Stimulated activated CD8-positive, alpha-beta memory T cell treated with anti-CD3 and anti-CD28 coated beads, Interleukin-4, amount 100 ng/mL, for 1 hour (primary cell): ENCODE results near the gene GTF2F2.

Source experiments
- DNase-seq, 2 donors: peaks; one replicate each; pipeline ENCODE4 v3.0.0-alpha.2; 2020; ENCODE audit warnings: low read depth in 2 of 2, low spot score in 1 of 2

GTF2F2 gene

DNA sequence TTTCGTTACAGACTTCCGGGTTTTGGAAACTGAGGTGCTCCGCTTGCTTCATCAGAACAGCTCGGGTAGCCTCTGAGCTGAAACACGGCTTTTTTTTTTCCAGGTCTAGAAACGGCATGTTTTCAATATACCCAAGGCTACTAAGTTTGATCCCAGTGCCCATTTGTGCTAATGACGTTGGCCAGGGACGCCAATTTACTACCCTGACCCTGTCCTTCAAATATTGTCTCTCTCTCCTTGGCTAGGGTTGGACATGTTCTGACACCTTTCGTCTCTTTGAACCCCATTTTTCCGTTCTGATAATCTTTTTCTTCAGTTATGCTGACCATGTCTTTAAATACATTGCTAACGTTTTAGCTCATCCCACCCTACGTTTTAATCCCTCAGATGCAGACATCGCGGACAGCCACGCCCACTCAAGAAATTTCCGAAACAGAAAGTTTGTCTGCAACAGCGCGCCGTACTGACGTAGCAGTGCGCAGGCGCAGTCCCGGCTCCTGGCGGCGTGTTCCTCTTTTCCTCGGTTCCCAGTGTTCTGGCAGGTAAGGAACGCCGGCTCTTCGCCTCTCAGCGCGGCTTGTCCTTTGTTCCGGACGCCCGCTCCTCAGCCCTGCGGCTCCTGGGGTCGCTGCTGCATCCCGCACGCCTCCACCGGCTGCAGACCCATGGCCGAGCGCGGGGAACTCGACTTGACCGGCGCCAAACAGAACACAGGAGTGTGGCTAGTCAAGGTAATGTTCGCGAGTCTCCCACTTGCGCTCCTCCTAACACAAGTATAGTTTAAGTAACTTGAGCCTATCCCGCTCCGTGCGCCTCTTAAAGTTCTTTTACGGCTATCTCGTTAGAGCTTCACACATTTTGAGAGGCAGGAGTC, at the start of gene GTF2F2:
GTF2F2 (plus strand) TSS at position 520 of the 874 bp plus-strand sequence; CDS start at position 666, 146 bp downstream.
- DNase-seq, result peak; percentile 79 to 81

DNA sequence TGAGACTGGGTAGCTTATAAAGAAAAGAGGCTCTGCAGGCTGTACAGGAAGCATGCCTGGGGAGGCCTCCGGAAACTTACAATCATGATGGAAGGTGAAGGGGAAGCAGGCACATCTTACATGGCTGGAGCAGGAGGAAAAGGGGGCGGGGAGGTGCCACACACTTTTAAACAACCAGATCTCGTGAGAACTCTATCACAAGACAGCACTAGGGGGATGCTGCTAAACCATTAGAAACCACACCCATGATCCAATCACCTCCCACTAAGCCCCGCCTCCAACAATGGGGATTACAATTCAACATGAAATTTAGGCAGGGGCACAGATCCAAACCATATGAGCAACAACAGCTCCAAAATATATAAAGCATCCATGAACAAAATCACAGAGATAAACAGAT, 46.5 kb upstream of the GTF2F2 start:
- DNase-seq, result no peak

- no peak for DNase-seq
Measured at GRCh38 chr13:45074721-45075120, 45.6 kb upstream of the GTF2F2 start.

- DNase-seq, result no peak
Measured at GRCh38 chr13:45078003-45078402, 42.3 kb upstream of the GTF2F2 start.

DNA sequence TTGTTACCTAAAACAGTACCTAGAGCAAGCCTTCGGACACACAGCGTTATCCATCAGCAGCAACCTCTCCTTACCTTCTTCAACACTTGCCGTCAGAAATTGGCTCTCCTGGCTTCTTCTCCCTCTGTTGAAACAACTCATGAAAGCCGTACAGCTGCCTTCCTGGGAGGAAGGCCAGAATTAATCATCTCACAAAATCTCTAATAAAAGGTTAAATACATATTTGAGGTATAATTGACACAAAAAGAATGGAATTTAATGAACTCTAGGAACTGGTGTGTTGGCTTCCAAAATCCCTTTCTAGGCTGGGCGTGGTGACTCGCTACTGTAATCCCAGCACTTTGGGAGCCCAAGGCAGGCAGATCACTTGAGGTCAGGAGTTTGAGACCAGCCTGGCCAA, 37.3 kb upstream of the GTF2F2 start:
- DNase-seq, result no peak

DNA sequence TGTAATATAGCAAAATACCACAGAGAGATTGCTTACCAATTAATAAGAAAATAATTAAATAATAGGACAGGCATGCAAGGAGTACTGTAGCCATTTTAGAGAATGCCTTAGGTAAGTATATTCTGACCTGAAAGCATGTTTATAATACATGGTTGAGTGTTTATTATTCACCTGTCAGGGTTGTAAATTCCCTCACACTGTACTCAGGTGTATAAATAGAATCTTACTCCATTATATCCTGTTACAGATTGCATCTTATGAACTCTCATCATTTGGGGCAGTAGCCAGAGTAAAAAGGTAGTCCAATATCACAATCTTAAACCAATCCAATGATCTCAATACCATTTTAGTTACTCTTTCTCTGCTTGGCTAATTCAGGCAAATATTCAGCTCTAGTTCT, 35.8 kb upstream of the GTF2F2 start:
- no peak for DNase-seq

DNA sequence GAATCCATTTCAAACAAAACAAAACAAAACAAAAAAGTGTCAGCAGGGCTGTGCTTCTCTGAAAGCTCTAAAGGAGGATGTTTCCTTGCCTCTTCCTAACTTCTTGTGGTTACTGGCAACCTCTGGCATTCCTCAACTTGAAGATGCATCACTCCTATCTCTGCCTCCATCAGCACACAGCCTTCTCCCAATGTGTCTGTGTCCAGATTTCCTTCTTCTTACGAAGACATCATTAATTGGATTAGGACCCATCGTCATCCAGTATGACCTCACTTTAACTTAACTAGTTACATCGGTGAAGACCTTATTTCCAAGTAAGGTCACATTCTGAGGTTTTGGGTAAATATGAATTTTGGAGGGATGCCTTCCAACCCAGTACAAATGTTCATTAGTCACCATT, 33.8 kb upstream of the GTF2F2 start:
- DNase-seq, result no peak

DNA sequence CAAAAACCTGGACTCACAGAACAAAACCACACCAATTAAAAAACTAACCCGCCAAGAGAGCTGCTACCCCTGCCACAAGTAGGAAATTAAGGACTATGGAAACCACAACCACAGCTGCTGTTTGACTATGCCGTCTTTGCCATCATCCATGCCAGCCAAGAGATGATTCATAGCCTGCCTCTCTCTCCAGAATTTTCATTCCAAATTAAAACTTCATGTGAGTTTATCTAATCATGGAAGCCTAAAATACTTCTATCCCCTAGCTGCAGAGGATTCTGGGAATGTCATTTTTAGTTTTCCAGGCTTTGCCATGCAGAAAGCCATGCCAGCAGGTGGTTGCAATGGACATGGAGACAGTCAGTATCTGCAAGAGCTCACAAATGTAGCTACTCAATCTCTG, 27.6 kb upstream of the GTF2F2 start:
- no peak for DNase-seq

DNA sequence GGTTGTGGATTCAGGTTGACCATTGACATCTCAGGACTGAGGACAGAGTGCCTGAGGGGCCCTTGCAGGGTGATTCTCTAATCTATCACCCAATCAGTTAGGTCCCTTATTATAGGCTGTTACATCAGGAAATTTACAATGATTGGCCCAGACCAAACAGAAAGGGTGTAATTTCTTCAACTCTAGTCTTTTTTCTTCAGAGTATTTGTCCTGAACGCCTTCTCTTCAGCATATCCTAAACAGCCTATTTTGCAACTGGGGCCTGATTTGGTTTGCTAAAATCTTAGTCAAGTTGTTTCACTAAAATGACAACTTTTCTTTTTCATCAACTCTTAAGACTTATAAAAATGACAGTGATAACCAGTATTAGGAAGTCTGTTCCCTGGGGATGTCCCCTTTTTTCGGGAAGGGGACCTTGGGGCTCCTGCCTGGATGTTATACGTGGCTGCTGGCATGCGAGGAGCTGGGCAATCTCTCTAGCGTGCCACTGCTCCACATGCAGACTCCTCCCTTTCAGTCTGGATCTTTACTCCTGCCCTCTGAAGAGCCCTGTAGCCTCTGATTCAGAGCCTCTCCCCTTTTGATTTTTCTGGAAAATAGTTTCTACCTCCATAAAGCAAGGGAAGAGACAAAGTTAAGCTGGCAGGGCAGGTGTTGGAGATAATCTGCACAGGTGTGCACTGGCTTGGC, 19.6 kb upstream of the GTF2F2 start:
- DNase-seq, result no peak

DNA sequence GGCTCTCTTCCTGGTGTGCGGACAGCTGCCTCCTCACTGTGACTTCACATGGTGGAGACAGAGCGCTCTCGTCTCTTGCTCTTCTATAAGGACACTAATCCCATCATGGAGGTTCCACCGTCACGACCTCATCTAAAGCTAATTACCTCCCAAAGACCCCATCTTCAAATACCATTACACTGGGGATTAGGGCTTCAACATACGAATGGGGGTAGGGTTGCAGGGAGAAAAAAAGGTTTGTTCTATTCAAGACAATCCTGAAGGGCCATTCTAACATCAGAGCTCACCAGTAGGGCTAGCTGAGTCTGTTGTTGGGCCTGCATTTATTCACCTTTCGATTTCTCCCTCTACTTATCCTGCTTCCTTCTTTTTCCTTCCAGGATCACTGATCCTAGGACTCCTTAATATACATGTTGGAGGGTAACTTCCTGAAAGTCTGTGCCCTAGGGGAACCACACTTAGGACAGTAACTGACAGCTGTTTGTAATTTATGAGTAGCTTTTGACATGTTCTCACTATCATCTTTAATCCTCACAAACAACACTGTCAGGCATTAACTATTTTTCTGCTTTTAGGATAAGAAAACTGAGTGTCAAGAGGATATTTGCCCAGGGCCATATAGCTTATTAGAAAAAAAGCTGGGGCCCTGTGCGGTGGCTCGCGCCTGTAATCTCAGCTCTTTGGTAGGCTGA, 18.8 kb upstream of the GTF2F2 start:
- no peak for DNase-seq

GRCh38 chr13:45102136-45102507, 18.2 kb upstream of the GTF2F2 start:
- DNase-seq, result no peak

GRCh38 chr13:45103449-45103848, 16.9 kb upstream of the GTF2F2 start:
- no peak for DNase-seq

- no peak for DNase-seq
Measured at GRCh38 chr13:45104261-45104660, 16.0 kb upstream of the GTF2F2 start.

GRCh38 chr13:45105895-45106294, 14.4 kb upstream of the GTF2F2 start:
- DNase-seq, result no peak

GRCh38 chr13:45107539-45107938, 12.8 kb upstream of the GTF2F2 start:
- no peak for DNase-seq

DNA sequence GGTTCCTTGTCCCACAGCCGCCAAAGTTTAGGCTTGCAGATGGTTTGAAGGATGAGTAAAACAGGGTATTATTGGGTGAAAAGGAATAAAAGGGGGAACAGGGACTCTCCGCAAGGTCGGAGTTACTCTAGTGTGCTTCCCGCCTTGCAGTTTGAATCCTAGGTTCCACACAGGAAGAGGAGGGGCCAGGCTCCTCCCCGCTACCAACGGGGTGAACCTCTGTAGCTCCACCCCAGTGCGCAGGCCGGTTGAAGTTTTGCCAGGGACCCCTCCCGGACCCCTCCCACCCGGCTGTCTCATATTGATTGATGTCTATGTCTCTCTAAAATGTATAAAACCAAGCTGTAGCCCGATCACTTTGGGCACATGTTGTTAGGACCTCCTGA, 11.6 kb upstream of the GTF2F2 start:
- DNase-seq, result no peak

DNA sequence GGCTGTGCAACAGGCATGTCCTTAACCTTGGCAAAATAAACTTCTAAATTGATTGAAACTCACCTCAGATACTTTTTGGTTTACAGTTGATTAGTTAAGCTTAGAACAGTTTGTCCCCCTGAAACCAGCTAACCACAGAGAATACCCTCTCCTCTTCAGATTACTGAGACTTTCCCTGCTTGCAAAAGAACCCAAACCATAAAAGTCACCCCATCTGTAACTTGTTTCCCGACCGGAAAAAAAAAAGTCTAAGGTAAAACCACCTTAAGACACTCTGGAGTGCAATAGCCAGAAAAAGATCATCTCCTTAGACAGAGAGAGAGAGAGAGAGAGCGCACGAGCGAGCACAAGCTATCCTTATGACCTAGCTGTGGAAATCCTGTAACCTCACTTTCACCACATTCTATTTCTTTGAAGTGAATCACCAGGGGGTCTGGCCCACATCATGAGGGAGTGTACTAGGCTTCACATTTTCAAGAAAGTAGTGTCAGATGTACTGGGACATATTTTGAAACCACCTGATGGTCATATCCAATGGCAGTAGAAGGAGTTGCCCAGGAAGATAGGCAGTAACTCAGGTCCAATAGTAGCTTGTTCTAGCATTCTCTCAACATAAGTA, 11.1 kb upstream of the GTF2F2 start:
- DNase-seq, result no peak

- no peak for DNase-seq
Measured at GRCh38 chr13:45113233-45114224, 6.8 kb upstream of the GTF2F2 start.

- DNase-seq, result peak in 1 of 2 donors; percentile 35
Measured at GRCh38 chr13:45119469-45119990, 780 bp upstream of the GTF2F2 start.
